ENCODE data around the gene CYP2A13.
A peak's percentile ranks its signal among the peaks of the same experiment; 100 is the strongest.
"Not testable (repeated sequence)": the region's sequence is repeated elsewhere in the genome, so short reads cannot be mapped to it uniquely, and the experiment has no call there.

CYP2A13 gene, protein sequence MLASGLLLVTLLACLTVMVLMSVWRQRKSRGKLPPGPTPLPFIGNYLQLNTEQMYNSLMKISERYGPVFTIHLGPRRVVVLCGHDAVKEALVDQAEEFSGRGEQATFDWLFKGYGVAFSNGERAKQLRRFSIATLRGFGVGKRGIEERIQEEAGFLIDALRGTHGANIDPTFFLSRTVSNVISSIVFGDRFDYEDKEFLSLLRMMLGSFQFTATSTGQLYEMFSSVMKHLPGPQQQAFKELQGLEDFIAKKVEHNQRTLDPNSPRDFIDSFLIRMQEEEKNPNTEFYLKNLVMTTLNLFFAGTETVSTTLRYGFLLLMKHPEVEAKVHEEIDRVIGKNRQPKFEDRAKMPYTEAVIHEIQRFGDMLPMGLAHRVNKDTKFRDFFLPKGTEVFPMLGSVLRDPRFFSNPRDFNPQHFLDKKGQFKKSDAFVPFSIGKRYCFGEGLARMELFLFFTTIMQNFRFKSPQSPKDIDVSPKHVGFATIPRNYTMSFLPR

DNA sequence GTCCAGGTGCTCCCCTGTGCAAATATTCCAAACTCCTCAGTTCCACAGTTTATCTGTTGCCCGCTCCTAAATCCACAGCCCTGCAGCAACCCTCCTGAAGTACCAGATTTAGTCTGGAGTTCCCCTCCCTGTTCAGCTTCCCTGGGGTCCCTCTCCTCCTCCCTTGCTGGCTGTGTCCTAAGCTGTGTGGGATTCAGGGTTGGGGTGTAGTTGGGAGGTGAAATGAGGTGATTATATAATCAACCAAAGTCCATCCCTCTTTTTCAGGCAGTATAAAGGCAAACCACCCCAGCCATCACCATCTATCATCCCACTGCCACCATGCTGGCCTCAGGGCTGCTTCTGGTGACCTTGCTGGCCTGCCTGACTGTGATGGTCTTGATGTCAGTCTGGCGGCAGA, at the start of gene CYP2A13:
Gene CYP2A13, plus strand, starts transcription at position 301 of the 400 bp plus-strand sequence. Its CDS starts 21 bp downstream, at position 322.
- DNase-seq: no peak

DNA sequence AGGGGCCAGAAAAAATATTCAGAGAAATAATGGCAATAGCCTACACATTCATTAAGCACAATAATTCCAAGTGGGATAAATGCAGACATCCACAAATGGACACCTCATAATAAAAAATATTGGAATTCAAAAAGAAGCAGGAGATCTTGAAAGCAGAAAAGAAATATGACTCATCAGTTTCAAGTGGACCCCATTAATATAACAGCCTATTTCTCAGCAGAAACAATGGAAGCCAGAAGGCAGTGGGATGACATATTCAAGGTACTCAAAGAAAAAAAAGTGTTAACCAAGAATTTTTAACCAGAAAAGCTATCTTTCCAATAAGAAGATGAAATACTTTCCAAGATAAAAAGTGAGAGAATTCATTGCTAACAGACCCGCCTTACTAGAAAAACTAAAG, 48.4 kb upstream of the CYP2A13 start:
- no peak for DNase-seq

DNA sequence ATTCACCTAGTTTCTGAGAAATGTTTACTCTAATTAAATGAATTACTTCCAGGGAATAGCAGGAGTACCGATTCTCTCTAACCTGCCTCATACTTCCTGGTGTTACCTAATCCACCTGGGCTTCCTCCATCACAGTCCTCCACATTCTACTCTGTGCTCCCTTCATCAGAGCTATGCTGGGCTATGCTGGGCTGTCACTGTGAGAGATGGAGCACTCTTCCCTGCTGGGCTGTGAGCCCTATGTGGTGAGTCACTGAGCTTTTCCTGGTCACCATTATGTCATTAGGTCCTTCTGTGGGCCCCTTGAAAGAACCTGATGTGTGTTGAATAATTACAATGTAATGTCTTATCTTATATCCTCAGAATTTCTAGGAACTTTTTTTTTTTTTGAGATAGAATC, 43.2 kb upstream of the CYP2A13 start:
- DNase-seq: not testable (repeated sequence)

DNA sequence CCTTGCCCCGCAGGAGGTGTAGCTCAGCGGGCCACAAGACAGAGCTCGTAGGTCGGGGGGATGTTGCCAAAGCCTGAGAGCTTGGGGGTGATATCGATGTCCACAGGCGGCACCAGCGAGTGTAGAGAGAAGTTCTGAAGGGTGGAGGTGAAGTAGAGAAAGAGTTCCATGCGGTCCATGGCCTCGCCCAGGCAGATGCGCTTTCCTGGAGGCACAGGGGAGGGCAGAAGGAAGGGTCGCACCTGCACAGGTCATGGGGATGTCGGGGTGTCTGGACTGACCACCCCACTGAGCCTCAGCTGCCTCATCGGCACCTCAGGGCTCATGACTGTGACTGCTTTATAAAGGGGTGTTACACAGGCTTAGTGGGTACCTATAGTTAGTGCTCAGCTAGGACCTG, 37.8 kb upstream of the CYP2A13 start:
- DNase-seq: no peak

DNA sequence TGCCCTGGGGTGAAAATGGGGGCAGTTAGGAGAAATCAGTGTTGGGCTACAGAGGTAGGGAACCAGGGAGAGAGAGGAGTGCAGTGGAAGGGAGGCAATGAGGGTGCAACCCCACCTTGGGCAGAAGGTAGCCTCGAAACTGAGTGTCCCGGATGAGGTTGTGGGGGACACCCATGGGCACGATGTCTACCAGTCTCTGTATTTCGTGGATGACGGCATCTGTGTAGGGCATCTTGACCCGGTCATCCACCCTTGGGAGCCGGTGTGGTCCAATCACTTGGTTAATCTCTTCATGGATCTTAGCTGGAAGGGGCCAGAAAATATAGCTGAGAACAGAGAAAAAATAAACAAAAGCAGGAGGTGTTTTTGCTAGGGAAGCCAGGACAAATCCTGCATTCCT, 36.1 kb upstream of the CYP2A13 start:
- not testable (repeated sequence) for DNase-seq

DNA sequence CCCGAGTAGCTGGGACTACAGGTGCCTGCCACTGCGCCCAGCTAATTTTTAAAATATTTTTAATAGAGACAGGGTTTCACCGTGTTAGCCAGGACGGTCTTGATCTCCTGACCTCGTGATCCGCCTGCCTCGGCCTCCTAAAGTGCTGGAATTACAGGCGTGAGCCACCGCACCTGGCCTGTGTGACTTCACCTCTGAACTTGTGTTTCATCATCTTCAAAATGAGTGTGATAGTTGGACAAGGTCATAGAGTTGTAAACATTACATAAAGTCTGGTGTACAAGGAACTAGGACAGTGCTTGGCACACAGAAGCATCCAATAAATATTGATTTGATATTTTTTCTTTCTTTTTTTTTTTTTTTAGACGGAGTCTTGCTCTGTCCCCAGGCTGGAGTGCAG, 34.9 kb upstream of the CYP2A13 start:
- DNase-seq: not testable (repeated sequence)

DNA sequence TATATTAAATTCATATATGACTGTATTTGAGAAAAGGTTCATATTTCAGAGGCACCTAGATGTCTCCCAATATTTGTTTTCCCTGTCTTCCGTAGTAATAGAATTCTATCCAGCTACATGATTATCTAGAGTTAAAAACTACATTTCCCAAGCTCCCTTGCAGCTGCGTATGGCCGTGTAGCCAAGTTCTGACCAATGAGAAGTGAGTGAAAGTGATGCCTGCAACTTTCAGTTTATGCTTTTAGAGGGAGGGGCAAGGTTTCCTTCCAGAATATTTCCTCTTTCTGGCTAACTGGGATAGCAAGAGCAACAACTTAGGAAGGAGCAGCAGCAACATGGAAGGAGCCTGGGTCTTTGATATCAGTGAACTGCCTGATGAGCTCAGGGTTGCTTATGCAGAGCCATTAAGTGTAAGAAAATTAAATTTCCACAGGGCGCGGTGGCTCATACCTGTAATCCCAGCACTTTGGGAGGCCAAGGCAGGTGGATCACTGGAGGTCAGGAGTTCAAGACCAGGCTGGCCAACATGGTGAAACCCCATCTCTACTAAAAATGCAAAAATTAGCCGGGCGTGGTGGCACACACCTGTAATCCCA, 23.2 kb upstream of the CYP2A13 start:
- peak in 1 of 2 donors; percentile 13 for DNase-seq

DNA sequence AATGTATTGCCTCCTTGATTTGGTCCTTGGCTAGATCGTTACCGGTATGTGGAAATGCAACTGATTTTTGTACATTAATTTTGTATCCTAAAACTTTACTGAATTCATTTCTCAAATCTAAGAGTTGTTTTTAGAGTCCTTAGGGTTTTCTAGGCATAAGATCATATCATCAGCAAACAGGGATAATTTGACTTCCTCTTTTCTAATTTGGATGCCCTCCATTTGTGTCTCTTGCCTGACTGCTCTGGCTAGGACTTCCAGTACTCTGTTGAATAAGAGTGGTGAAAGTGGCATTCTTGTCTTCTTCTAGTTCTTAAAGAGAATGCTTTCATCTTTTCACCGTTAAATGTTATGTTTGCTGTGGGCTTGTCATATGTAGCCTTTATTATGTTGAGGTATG, 12.0 kb upstream of the CYP2A13 start:
- no peak for DNase-seq

DNA sequence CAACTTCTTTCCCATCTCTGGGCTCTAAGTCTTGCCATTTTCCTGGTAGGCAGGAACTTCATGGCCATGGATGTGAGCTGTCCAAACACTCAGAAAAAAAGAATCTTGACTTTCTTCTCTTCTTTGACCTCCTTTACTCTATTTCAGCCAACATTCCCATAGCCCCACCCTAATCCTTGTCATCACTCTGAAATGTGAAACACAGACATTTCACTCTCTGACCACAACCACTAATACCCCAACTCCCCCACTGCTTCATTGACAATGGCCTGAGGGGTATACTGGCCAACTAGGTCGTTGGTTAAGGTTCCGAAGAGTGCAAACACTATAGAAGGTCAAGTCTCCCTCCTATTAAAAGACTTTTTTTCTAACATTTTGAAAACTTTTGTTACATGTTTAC, 4.7 kb upstream of the CYP2A13 start:
- no peak for DNase-seq

DNA sequence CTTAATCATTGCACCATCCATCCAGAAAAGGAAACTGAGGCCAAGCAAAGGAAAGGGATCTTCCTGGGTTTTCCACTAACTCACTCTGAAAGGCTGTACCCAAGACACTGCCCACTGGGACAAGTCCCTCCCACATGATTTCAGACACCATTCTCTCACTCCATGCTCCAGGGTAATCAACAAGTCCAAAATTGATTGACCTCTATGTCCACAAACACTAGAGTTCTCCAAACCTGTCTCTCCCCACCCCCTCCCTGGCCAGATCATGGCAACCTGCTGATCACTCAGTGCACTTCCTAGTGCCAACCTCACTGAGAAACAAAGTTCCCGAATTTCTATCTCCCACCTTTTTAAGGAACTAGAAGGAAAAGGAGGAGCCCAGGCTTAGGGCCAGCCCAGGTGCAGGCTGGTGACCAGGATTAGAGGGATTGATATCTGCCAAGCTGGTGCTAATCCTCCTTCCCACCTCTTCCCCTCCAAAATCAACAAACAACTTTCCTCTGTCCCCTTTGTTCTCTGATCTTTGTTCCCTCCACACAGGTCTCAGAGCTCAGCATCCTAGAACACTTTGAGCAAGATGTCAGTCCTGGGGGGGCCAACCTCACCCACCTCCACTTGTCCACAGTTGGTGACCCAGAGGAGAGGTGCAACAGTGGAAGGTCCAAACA, 2.4 kb upstream of the CYP2A13 start:
- DNase-seq: no peak

DNA sequence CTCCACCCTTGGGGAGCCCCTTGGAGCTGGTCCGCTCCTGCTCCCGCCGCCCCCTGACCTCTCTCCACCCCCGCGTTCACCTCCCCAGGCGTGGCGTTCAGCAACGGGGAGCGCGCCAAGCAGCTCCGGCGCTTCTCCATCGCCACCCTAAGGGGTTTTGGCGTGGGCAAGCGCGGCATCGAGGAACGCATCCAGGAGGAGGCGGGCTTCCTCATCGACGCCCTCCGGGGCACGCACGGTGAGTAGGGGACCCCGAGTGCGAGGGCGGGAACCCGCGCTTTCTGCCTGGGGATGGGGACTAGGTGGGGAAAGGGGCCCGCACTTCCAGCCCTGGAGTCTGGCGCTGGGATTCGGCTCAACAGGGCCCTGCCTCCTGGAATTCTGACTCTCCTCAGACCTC, 1.7 kb downstream of the CYP2A13 start:
- no peak for DNase-seq

DNA sequence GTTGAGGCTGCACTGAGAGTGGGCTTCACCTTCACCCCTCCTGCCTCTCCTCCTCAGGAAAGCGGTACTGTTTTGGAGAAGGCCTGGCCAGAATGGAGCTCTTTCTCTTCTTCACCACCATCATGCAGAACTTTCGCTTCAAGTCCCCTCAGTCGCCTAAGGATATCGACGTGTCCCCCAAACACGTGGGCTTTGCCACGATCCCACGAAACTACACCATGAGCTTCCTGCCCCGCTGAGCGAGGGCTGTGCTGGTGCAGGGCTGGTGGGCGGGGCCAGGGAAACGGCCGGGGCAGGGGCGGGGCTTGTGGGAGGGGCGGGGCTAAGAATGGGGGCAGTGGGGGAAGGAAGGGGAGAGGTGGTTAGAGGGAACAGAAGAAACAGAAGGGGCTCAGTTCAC, 7.5 kb downstream of the CYP2A13 start:
- DNase-seq: no peak

DNA sequence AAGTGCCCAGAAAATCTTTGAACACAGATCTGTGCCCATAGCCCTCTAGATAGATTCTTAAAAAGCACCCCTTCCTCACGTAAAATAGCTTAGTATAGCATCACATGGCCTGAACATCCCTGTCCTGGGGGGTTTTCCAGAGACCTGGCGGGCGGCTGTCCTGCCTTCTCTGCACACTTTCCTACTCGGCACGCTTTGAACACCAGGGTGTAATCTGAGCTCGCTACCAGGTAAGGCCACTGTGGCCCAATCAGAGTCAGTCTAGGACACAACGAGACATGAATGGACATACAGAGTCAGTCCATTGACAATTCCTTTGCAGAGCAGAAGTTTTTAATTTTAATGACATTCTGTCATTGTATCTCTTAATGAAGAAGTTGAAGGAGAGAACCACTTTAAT, 8.1 kb downstream of the CYP2A13 start:
- no peak for DNase-seq

DNA sequence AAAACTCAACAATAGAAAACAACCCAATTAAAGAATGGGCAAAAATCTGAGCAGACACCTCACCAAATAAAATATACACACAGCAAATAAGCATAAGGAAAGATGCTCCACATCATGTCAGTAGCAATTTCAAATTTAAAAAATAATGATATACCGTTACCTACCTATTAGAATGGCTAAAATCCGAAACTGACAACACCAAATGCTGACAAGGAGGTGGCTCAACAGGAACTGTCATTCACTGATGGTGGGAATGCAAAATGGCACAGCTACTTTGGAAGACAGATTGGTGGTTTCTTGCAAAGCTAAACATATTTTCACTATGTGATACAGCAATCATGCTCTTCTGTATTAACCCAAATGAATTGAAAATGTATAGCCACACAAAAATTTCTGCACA, 9.1 kb downstream of the CYP2A13 start:
- no peak for DNase-seq

DNA sequence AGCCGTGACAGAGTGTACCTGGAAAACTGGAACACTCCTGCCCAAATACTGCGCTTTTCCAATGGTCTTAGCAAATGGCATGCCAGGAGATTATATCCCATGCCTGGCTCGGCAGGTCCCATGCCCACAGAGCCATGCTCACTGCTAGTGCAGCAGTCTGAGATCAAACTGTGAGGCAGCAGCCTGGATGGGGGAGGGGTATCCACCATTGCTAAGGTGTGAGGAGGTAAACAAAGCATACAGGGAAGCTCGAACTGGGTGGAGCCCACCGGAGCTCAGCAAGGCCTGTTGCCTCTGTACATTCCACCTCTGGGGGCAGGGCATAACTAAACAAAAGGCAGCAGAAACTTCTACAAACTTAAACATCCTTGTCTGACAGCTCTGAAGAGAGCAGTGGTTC, 10.5 kb downstream of the CYP2A13 start:
- no peak for DNase-seq

DNA sequence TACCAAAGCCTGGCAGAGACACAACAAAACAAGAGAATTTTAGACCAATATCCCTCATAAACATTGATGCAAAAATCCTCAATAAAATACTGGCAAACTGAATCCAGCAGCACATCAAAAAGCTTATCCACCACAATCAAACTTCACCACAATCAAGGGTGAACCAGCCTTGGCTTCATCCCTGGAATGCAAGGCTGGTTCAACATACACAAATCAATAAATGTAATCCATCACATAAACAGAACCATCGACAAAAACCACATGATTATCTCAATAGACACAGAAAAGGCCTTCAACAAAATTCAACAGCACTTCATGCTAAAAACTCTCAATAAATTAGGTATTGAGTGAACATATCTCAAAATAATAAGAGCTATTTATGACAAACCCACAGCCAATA, 14.0 kb downstream of the CYP2A13 start:
- DNase-seq: not testable (repeated sequence)

DNA sequence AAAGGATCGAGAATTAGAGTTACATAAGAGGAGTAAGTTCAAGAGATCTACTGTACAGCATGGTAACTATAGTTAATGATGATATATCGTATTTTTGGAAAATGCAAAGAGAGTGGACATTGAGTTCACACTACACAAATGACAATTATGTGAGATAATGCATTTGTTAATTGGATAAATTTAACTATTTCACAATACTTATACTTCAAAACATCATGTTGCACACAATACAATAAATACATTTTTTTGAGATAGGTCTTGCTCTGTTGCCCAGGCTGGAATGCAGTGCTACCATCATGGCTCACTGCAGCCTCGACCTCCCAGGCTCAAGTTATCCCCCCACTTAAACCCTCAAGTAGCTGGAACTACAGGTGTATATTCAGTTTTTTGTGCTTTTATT, 17.9 kb downstream of the CYP2A13 start:
- DNase-seq: no peak

DNA sequence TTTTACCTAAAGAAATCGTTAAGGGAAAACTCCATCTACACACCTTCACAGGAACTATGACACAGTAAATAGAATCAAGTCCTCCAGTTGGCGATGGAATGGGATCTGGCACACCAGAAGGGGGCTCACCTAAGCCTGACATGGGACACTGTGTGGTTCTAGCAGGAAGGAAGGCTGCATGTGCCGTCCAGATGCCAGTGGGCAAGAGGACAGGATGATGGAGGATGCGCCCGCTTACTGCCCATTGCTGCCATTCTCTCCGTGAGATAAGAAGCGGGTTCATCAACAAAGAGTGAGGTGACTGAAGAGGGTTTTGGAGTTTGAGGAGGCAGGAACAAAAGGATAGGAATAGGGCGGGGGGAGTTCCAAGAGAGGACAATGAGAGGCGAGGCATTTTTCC, 23.0 kb downstream of the CYP2A13 start:
- no peak for DNase-seq

DNA sequence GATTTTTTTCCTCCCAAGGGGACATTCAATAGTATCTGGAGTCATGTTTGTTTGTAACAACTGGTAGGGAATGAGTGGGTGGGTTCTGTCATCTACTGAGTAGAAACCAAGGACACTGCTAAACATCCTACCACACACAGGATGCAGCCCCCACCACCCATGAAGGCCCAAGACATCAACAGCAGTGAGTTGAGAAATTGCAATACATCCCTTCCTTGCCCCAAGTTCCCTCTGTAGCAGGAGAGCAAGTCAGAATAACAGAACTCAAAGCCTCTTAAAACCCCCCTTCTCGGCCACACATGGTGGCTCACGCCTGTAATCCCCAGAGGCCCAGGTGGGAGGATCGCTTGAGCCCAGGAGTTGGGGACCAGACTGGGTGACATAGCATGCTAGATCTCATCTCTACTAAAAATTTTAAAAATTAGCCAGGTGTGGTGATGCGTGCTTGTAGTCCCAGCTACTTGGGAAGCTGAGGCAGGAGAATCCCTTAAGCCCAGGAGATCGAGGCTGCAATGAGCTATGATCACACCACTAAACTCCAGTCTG, 23.6 kb downstream of the CYP2A13 start:
- DNase-seq: no peak

DNA sequence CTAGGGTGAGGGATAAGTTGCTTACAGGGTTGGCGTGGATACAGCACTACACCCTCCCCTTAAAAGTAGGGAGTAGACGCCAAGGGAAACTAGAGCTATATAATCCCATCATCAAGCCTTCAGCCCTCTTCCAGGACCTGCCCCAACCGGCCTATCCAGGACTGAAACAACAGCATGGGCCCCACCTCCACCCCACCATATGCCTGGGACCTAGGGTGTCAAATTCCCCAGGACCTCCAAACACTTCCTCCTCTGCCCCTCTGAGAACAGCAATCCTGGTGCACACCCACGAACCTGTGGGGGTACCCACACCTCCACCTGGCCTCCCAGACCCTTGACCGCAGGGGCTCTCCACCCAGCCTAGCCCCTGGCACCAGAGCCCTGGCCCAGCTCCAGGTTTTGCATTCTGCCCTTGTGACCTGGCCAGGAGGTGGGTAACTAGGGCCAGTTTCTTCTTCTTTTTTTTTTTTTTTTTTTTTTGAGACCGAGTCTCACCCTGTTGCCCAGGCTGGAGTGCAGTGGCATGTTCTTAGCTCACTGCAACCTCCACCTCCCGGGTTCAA, 24.6 kb downstream of the CYP2A13 start:
- no peak for DNase-seq

DNA sequence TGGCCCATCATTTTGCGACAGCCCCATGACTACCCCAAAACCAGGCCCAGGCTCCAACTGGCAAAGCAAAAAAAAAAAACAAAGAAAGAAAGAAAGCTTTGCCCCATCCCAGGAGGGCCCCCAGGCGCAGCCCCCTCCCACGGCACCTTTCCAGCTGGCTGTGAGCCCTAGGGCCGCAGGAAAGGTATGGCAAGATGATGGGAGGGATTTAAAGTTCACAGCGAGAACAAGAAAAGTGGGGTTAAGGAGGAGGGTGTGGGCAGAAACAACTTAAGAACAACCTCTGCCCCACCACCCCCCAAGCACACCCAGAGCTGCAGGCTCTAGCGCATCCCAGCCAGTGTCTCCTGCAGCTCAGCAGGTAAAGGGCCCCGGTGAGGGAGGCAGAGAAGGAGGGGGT, 25.9 kb downstream of the CYP2A13 start, which contains the start of gene CYP2F1:
Gene CYP2F1, plus strand, starts transcription at position 301 of the 400 bp plus-strand sequence. CDS start 1,757 bp downstream, outside the sequence.
- DNase-seq: no peak

DNA sequence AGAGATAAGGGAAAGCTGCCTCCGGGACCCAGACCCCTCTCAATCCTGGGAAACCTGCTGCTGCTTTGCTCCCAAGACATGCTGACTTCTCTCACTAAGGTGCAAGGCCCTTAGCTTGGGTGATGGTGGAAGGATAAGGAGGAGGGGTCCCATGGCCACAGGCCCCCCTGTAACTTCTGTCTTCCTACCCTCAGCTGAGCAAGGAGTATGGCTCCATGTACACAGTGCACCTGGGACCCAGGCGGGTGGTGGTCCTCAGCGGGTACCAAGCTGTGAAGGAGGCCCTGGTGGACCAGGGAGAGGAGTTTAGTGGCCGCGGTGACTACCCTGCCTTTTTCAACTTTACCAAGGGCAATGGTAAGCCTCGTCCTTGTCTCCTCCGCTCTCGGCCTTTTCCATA, 28.0 kb downstream of the CYP2A13 start:
- DNase-seq: no peak
